ENCODE data around the gene ARSH.
"Not testable (repeated sequence)": the region's sequence is repeated elsewhere in the genome, so short reads cannot be mapped to it uniquely, and the experiment has no call there.

DNA sequence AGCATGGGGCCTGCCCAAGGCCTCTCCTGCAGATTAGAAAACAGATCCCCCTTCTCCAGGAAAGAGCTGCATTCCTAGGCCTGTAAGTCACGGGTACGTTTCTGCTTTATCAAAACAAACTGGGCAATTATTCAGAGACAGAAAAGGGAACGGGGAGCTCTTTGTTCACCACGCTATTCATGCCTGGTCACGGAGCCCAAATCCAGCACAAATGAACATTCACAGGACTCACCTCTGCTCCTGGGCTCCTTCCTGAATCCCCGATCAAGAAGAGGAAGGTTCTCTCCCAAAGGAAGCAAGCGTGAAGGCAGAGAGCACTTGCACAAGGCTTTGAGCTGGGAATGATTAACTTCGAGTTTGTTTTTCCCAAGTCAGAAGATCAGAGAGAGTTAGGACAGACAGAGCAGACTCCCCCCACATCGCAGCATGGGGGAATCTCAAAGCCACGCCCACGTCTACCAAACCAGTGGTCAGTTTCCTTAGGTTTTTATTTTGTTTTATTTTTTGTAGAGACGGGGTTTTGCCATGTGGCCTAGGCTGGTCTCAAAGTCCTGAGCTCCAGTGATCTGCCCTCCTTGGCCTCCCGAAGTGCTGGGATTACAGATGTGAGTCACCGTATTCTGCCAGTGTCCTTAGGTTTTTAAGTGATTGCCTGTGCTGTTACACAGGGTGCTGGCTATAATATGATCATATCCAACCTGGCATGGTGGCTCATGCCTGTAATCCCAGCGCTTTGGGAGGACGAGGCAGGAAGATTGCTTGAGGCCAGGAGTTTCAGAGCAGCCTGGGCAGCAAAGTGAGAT lies 42.2 kb upstream of the ARSH start:
- TF ChIP-seq, protein P1, sequence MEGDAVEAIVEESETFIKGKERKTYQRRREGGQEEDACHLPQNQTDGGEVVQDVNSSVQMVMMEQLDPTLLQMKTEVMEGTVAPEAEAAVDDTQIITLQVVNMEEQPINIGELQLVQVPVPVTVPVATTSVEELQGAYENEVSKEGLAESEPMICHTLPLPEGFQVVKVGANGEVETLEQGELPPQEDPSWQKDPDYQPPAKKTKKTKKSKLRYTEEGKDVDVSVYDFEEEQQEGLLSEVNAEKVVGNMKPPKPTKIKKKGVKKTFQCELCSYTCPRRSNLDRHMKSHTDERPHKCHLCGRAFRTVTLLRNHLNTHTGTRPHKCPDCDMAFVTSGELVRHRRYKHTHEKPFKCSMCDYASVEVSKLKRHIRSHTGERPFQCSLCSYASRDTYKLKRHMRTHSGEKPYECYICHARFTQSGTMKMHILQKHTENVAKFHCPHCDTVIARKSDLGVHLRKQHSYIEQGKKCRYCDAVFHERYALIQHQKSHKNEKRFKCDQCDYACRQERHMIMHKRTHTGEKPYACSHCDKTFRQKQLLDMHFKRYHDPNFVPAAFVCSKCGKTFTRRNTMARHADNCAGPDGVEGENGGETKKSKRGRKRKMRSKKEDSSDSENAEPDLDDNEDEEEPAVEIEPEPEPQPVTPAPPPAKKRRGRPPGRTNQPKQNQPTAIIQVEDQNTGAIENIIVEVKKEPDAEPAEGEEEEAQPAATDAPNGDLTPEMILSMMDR (IDR thresholded peaks at IDR 0.05; ENCODE audit: low read length) = not testable (repeated sequence)
- not testable (repeated sequence) for TF ChIP-seq EZH2 (optimal IDR thresholded peaks at IDR 0.05; ENCODE audit: low read depth, low read length); EZH2phosphoT487 (IDR thresholded peaks at IDR 0.05; ENCODE audit: low read length)

Data from MM.1S (cell line).